C4-2B (cell line): Measurements from ENCODE around the gene UBN2.
A peak's percentile ranks its signal among the peaks of the same experiment; 100 is the strongest.
"Not testable (repeated sequence)": the region's sequence is repeated elsewhere in the genome, so short reads cannot be mapped to it uniquely, and the experiment has no call there.

Source experiments
- H3K27ac ChIP-seq: fragments of 450-650 bp; 2 replicates; pipeline ENCODE4 v1.5.1; 2017
- ZFX ChIP-seq: fragments of 450-650 bp; IDR thresholded peaks from 2 replicates; pipeline ENCODE4 v1.6.1; 2017
- TF ChIP-seq, protein P1 (sequence below): fragments of 450-650 bp; conservative IDR thresholded peaks from 2 replicates; pipeline ENCODE4 v1.5.1; 2017; ENCODE audit warnings: mild to moderate bottlenecking

Gene UBN2

DNA sequence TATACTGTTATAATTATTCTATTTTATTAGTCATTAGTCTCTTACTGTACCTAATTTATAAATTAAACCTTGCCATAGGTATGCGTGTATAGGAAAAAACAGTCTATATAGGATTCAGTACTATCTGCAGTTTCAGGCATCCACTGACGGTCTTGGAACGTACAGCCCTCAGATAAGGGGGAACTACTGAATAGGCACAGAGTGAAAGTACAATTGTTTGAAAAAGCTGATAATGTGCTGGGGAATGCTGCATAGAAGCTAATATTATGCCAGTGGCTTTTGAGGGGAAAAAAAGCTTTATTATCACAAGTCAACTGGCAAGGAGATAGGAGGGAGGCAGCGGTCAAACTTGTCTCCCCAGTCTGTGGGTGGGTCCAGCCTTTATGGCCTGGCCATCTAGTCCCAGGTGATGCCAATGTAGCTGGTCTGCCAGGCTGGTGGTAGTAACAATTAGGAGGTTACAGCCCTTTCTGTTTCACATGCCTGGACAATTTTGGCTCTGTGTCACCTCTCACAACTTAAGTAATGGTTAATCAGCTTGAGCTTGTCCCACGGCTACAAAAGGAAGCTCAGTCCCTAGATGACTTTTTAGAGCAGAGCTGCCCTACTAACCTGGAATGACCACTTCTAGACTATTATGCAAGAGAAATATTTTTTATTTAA, 101.8 kb downstream of the UBN2 start:
- no peak for TF ChIP-seq ZFX
- TF ChIP-seq, protein P1, sequence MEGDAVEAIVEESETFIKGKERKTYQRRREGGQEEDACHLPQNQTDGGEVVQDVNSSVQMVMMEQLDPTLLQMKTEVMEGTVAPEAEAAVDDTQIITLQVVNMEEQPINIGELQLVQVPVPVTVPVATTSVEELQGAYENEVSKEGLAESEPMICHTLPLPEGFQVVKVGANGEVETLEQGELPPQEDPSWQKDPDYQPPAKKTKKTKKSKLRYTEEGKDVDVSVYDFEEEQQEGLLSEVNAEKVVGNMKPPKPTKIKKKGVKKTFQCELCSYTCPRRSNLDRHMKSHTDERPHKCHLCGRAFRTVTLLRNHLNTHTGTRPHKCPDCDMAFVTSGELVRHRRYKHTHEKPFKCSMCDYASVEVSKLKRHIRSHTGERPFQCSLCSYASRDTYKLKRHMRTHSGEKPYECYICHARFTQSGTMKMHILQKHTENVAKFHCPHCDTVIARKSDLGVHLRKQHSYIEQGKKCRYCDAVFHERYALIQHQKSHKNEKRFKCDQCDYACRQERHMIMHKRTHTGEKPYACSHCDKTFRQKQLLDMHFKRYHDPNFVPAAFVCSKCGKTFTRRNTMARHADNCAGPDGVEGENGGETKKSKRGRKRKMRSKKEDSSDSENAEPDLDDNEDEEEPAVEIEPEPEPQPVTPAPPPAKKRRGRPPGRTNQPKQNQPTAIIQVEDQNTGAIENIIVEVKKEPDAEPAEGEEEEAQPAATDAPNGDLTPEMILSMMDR, result no peak
- no peak overlapping the region for H3K27ac ChIP-seq

DNA sequence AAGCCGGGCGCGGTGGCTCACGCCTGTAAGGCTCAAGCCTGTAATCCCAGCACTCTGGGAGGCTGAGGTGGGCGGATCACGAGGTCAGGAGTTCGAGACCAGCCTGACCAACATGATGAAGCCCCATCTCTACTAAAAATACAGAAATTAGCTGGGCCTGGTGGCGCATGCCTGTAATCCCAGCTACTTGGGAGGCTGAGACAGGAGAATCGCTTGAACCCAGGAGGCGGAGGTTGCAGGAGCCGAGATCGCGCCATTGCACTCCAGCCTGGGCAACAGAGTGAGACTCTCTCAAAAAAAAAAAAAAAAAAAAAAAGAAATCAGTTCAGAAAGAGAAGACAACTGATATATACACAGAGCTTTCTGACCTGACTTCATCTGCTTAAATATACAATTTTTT, 102.4 kb downstream of the UBN2 start:
- H3K27ac ChIP-seq, result not testable (repeated sequence)

DNA sequence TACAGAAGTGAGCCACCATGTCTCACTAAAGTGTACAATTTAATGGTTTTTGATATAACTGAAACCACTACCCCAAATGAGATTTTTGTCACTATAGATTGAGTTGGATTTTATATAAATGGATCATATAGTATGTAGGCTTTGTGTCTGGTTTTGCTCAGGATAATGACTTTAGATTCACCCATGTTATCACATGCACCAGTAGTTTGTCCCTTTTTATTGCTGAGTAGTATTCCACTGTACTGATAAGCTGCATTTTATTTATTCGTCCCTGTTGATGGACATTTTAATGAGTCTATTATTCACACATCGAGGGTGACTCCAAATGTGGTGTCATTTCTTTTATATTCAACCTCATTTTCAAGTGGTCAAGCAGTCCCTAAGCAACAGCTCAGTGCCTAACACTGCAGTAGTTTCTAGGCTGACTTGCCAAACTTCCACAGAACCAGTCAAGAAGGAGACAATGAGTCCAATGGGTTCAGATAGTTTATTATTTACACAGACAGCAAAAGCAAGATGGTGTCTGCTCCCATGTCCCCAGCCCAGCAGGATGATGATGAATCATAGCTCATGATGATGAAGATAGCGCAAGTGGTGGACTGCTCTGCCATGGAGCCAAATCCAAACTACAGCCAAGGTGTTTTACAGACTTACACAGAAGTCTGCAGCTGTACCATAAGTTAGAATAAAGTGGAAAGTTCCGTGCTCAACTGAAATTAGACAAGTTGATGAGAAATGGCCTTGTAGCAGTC, 103.5 kb downstream of the UBN2 start:
- TF ChIP-seq ZFX, result no peak
- TF ChIP-seq, protein P1, result no peak
- H3K27ac ChIP-seq, result no peak overlapping the region

DNA sequence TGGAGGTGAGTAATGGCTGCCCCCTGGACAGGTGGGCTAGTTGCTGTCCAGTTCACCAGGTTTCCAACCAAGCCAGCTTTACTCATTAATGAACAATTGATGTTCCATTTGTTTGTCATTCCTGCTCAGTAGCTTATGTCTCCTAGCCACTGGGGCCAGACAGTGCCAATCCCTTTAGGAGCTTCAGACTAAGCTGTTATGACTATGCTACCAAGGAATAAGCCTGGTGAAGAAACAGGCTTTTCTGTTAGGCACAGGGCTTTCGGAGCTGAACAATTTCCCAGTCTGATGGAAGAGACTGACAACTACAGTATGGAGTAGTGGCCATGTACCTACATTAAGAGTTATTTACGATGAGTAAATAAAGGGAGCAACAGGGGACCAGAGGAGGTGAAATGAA, 108.0 kb downstream of the UBN2 start:
- TF ChIP-seq ZFX, result no peak
- TF ChIP-seq, protein P1, result no peak
- H3K27ac ChIP-seq, result no peak overlapping the region; the same call in 1 of the 2 replicates

DNA sequence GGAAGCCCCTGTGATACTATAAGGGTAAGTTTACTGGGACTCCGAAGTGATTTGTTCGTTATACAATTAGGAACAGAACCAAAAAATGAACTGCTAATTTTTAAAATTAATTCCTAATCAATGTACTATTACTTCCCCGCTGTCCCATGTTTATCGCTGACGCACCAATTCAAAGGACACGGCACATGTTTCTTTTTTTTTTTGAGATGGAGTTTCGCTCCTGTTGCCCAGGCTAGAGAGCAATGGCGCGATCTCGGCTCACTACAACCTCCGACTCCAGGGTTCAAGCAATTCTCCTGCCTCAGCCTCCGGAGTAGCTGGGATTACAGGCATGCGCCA, 108.6 kb downstream of the UBN2 start:
- TF ChIP-seq, protein P1, result no peak
- no peak for TF ChIP-seq ZFX
- peak overlapping the region; percentile 97 for H3K27ac ChIP-seq

DNA sequence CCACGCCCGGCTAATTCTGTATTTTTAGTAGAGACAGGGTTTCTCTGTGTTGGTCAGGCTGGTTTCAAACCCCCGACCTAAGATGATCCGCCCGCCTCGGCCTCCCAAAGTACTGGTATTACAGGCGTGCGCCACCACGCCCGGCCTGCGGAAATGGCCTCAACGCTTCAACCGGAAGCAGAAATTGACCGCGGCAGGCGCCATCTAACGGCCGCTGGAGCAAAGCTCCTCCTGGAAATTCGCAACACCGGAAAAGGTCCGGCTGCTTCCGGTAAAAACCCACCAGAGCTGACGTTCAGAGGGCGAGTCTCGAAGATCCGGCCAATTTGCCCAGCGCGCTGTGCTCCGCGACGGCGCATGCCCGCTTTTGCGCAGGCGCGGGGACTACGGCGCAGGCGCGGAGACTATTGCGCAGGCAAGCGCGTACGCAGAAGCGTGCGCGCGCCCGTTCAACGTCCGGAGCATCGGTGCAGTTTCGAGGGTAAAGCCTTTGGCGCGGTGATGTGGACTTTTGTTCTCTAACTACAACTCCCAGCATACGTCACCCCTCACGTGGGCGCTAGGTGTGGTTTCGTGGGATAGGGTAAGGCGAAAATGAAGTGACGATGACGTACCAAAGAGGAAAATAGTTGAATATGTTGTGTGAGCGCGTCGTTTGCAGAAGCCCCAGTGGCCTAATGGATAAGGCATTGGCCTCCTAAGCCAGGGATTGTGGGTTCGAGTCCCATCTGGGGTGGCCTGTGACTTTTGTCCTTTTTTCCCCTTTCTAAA, 109.2 kb downstream of the UBN2 start:
- no peak; the same call in 1 of the 2 replicates for TF ChIP-seq ZFX
- TF ChIP-seq, protein P1, result peak; percentile 92
- H3K27ac ChIP-seq, result peak overlapping the region; percentile 97

DNA sequence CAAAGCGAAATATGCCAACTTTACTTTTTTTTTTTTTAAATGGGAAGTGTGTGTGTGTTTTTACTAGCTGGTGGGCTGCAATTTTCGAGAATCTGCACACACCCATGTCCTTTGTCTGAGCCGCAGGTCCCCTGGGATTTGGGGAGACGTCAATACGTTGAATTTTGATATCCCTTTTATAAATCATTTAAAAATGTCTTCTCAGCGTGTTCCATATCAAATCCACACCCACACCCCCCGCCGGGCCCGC, 109.7 kb downstream of the UBN2 start:
- TF ChIP-seq, protein P1, result no peak
- TF ChIP-seq ZFX, result no peak
- H3K27ac ChIP-seq, result peak overlapping the region; percentile 97
